ENCODE results near the gene ASCL5.

The ASCL5 gene

DNA sequence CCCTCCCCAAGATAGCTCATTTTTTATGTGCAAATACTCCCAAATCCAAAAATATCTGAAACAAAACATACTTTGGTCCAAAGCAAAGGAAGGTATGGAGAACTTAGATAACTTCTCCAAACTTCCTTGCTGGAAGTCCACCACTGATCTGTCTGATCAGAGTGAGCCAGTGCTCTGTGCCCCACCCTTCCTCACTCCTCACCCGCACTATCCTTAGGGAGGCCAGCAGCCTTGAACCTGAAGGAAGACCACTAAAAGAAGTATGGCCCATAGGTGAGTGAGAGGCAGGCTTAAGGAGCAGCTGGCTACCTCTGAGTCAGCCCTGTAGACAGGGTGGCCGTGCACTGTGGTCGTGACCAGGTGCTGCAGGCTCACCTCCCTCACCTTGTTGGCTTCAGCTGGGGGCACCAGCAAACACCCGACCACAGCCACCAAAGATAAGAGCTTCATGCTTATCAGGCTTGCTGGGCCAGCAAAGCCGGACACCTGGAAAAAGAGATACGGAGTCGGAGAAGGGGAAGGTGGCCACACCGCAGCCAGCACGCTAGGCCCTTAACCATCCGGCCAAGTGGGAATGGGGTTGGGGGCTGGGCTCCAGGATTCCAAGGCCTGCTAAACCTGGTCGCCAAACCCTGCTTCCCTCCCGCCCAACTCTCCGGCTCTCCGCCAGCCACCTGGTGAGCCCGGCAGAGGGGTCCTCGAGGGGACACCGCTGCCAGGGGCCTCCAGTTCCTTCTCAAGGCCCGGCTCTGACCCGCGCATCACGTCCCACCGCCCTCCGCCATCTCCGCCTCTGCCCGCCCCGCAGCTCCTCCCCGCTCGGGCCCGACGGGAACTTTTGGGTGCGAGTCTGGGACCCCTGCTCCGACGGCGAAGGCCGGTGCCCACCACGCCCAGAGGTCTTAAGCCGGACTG is 26.7 kb upstream of the ASCL5 start:
- in situ Hi-C loops (cut with MboI; ENCODE audit: low sequenced_read_pairs), result no loop called here

DNA sequence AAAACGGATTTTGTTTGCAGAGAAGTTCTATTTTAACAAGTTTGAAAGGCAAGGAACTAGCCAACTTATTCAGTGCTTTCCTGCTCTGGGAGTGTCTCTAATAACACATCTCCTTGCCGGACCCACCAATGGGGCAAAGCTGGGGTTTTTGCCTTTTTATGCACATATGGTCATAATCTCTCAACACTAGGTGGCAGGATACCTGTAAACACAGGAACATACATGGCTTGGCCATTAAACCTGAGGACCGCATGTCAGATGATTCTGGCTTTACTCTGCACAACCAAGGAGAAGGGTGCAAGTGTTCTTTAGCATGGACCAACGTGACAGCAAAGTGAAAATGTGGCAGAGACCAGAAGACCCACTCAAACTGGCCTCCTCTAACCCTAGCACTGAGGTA is 22.4 kb upstream of the ASCL5 start:
- in situ Hi-C loops (cut with MboI; ENCODE audit: low sequenced_read_pairs), result no loop called here

DNA sequence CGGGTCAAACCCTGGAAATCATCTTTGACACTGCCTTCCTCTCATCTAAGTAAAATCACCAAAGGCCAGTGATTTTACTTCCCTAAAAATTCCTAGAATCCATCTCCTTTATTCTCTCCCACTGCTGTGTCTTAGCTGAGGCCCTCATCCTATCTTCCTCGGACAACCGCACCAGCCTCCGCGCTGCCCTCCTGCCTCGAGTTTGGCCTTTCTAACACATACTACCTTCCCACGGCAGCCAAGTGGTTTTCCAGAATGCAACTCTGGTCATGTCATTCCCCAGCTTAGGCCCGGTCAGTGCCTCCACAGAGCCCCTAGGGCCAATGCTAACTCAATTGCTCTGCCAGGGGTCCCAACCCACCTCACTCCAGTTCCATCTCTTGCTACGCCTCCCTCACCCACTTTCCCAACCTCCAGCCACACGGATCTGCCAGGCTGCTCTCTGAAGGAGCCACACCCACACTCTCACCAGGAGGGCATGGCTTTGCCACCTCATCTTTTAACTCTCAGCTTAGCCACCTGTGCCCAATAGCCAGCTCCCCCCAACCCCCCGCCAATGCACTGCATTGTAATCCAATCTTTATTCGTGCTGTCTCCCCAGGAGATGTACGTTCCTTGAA is 20.5 kb upstream of the ASCL5 start:
- in situ Hi-C loops (cut with MboI; ENCODE audit: low sequenced_read_pairs), result no loop called here

DNA sequence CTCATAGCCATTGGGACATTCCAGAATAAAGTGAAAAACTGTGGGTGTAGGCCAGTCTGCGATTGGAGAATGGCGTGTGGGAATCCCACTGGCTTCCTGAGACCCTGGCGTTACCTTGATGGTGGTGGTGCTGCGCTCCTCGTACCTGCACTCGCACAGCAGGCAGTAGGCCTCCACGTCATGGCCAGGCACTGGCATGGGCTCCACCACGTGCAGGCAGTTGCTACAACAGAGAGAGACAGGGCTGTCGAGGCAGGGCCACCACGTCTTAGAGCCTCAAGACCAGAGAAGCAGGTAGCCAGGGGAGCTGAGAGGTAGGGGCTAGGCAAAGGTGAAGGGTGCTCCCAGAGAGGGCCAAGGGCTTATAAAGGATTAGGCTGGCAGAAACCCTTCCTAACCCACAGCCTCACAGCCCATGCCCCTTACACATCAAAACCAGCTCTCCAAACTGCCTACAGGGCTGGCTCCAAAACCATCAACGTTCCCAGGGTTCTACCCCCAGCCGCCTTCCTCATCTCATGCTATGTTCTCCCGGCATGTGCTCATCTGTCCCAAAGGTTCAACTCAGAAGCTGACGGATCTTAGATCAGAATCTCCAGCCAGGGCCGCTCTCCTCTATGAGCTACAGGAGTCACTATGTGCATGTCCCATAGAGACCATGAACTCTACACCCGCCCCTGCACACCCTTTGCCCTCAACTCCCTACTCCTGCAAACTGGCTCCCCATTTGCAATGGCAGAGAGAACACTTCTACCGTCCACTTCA is 19.8 kb upstream of the ASCL5 start:
- in situ Hi-C loops (cut with MboI; ENCODE audit: low sequenced_read_pairs), result no loop called here

DNA sequence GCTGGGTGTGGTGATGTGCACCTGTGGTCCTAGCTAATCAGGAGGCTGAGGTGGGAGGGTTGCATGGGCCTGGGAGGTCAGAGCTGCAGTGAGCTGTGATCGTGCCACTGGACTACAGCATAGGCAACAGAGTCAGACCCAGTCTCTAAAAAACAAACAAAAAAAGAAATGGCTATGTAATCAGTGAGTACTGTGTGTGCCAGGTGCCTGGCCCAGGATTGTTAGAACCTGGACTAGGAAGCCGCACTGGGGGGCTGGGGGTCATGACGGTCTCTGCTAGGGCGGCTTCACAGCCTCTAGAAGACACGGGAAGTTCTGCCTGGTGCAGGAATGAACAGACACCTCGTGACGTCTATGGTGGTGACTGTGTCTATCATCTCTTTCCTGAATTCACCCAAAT is 18.8 kb upstream of the ASCL5 start:
- in situ Hi-C loops (cut with MboI; ENCODE audit: low sequenced_read_pairs), result no loop called here

DNA sequence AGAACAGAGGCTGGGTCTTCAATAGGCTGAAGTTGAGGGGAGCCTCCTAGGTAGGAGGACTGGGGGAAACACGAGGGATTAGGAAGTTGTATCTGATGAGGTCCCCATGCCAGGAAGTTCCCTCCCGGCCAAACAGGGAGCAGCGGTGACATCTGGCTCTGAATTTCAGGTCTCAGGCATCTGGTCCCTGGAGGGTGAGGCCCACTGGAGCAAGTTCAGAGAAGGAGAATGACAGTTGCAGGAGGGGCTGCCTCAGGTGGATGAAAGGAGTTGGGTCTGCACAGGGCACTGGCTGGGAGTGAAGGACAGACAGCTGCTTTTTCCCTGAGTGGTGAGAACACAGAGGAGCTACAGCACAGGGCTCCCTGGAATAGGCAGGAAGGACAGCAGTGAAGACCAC is 18.1 kb upstream of the ASCL5 start:
- in situ Hi-C loops (cut with MboI; ENCODE audit: low sequenced_read_pairs), result no loop called here

- in situ Hi-C loops (cut with MboI; ENCODE audit: low sequenced_read_pairs), result no loop called here
Observed at GRCh38 chr1:201144701-201145100, 17.7 kb upstream of the ASCL5 start.

DNA sequence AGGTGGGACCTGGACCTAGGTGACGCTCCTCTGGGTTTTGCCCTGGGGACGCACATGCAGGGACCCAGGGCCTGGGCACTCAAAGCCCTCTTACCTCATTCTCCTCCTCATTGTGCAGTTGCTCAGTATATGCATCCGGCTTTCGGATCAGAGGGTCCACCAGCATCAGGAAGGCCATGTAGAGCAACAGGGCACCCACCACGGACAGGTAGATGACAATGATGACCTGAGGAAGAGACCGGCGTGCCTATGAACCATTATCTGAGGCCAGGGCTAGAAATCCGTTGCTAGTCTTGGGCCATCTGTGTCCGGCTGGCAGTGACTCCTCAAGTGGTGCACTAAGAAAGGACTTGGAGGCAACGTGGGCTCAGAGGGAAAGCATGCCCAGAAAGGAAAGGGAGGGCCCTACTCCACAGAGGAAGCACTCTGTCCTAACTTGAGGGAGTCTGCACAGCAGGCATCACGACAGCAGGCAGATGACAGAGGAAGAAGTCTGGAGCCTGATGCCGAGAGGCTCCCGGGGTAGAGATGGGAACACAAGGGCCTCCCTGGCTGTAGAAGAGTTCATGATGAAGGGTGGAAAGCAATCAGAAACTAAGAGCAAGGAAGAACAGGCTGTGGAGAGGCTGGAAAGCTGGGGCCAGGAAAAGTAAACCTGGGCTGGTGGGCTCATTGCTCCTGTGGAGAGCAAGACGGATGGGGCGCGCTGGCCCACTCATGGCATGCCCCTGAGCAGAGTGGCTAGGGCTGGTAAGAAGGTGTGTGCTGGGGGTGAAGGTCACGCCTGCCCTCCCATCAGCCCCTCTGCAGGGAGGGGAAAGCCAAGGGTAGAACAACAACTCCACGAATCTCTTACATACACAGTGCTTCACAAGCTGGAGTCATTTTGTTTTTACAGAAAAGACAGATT is 17.0 kb upstream of the ASCL5 start:
- in situ Hi-C loops (cut with MboI; ENCODE audit: low sequenced_read_pairs), result no loop called here

DNA sequence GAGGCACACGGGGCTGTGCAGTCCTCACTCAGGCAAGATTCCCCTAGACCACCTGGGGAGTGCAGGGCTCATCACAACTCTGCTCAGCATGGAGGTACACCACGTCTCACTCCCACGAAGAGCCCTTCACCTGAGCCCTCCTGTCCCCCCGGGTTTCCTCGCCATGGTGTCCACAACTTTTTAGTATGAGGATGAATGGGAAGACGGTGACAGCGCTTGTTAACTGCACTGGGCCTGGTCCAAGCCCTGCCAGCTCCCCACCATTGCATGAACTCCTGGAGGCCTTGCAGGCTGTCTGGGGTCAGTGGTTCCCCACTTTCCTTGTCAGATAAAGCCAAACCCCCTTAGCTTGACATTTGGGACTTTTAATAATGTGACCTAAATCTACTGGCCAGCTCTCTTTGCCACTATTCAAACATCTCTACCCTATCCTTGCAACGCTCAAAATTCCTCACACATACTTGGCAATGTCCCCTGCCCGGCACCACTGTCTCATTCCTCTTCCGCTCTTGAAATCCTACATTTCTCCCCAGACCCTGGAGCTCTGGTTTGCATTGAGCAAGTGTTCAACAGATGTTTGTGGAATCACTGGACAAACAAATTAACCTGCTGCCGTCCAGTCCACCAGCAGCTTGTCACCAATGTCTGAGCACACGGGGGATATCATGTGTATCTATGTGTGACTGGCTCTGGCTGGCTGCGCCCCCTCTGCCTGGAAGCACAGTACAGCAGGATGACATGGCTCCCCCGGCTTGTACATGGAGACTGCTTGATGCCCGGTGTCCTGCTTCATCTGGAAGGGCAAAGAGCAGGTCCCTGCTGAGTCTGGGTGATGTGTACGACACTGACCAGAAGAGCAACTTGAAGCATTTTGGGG is 16.1 kb upstream of the ASCL5 start:
- in situ Hi-C loops (cut with MboI; ENCODE audit: low sequenced_read_pairs), result no loop called here

- in situ Hi-C loops (cut with MboI; ENCODE audit: low sequenced_read_pairs), result no loop called here
Observed at GRCh38 chr1:201142011-201142848, 15.2 kb upstream of the ASCL5 start.

DNA sequence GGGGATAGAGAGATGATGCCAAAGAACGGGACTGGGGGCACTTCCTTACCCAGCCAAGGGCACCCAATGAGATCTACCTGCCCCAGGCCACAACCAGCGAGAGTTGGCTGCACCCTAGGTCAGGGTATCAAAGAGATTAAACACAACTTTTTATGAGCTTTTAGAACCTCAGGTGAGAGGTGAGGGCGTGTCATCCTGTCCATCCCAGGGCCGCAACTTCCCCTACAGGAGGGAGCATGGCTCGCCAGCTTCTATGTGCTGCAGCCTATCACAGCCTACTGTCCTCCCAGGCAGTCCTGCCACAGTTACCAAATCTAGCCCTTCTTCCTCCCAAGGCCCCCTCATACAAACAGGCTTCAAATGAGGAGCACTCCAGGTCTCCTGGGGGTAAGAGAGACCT is 14.4 kb upstream of the ASCL5 start:
- in situ Hi-C loops (cut with MboI; ENCODE audit: low sequenced_read_pairs), result no loop called here

GRCh38 chr1:201140941-201141260 is 13.9 kb upstream of the ASCL5 start:
- in situ Hi-C loops (cut with MboI; ENCODE audit: low sequenced_read_pairs), result no loop called here

GRCh38 chr1:201140235-201140940 is 13.4 kb upstream of the ASCL5 start:
- in situ Hi-C loops (cut with MboI; ENCODE audit: low sequenced_read_pairs), result no loop called here

- in situ Hi-C loops (cut with MboI; ENCODE audit: low sequenced_read_pairs), result no loop called here
Observed at GRCh38 chr1:201139756-201140155, 12.8 kb upstream of the ASCL5 start.

DNA sequence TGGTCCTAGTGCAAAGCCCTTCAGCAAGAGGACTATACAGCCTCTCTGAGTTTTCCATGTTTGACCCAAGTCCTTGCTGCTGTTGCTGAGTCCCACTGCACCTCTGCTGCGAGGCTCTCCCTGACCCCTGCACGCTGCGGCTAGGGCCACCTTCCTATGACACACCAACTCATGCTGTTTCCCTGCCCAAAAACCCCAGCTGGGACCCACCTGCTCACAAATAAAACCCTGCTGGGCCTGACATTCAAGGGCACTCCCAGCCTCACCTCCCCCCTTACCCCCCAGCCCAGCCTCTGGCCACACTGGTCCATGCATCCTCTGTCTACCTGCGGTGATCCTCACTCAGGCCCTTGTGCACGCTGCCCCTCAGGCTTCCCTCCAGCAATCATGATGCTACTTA is 12.3 kb upstream of the ASCL5 start:
- in situ Hi-C loops (cut with MboI; ENCODE audit: low sequenced_read_pairs), result no loop called here

DNA sequence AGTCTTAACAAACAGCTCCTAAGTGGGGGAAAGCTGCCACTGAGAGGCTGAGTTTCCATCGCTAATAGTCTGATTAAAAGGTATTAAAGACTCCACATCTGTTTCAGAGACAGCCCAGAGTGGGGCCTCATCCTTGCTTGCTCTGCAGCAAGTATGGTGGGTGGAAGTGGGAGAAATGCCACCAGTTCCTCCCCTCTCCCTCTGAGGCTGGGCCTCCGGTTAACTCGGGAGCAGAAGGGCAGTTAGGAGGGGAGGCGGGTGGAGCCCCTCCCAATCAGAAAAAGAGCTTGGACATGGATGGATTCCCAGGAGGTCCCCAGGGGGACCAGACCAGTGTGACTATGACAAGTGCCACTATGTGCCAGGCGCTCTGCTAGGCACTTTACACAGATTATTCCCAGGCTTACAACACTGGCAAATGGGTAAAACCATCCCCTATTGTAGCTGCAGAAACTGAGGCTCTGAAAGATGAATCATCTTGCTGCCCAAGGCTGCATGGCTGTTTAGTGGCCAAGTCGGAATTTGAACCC is 11.4 kb upstream of the ASCL5 start:
- in situ Hi-C loops (cut with MboI; ENCODE audit: low sequenced_read_pairs), result no loop called here

DNA sequence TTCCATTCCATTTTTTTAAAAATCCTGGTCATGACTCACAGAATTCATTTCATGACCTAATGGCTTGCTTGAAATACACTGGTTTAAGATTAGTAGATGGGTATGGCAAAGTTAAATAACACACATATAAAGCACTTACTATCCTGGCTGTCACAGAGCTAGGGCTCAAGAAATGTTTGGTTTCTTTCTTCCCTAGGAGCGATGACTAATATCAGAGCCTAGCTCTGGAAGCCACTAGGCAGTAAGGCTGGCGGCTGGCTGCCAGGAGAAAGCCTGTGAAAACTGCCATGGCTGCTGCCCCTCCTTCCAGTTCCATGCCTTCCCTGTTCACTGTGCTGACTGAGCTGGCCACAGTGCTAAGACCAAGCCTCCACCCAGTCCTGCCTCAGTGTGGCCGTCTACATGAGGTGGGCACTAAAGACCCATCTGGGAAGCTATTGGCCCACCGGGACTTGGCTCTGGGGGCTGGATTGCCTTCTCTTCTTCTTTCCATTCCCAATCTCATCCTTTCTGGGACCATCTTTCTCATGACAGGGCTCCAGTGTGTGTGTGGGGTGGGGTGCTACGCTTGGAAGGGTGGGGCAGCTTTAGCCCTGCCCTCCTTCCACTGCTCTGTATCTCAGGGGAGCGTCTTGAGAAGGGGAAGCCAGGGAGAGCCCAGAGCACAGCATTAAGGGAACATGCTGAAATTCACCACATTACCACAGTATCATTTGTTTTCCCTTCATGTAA is 10.8 kb upstream of the ASCL5 start:
- in situ Hi-C loops (cut with MboI; ENCODE audit: low sequenced_read_pairs), result no loop called here

DNA sequence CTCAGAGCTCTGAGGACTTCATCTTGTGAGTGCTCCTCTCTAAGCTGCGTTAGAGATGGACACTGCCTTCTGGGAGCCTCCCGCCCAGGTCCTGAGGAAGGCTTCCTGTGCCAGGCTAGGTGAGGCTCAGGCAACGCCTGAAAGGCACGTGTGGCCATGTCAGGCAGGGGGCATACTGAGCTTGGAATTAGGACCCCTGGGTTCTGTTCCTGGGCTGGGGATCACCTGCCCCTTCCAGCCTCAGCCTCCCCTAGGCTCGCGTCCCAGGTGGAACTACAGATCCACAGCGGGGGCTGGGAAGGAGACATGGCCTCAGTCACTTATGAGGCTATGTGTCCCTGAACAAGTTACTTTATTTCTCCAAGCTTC is 10.0 kb upstream of the ASCL5 start:
- in situ Hi-C loops (cut with MboI; ENCODE audit: low sequenced_read_pairs), result no loop called here

Data from hTERT RPE-1 (cell line).